ENCODE results near the gene SMIM8.

SMIM8 gene

DNA sequence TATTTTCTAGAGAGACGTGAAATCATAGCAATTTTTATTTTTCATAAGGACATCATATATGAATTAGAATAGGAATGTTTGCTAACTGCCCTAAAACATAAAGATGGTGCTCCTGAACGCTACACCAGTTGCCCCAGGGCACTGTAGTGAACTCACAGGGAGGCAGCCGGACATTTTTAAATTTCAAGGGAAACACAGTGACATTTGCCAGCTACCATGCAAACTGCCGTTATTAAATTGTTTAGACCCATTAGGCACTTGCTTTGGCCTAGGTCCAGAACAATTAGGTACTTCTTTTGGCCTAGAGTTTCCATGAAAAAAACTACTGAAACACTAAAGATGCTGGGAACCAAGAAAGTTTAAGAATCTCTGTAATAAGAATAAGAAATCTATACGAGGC, 60.5 kb downstream of the SMIM8 start:
- DNase-seq (ENCODE audit: insufficient read length, low spot score), result no peak
- FAIRE-seq, result no peak

DNA sequence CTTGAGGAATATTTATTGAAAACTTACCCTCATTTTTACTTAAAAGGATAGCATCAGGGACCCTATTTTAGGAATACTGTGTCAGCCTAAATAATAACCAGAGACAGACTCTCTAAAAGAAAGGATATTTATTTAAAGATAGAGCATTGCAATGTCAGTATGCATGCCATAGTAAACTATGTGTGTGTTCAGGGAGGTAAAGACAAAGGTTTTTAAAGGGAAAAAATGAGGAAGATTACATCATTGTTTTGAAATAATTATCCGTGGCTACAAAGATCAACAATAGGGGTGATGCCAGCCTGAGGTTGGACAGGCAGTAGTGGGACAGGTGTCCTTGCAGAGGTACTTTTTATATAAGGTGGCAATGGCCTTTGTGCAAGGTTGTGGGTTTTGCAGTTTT, 61.6 kb downstream of the SMIM8 start:
- FAIRE-seq (no peak), DNase-seq (ENCODE audit: insufficient read length, low spot score) (no peak)

DNA sequence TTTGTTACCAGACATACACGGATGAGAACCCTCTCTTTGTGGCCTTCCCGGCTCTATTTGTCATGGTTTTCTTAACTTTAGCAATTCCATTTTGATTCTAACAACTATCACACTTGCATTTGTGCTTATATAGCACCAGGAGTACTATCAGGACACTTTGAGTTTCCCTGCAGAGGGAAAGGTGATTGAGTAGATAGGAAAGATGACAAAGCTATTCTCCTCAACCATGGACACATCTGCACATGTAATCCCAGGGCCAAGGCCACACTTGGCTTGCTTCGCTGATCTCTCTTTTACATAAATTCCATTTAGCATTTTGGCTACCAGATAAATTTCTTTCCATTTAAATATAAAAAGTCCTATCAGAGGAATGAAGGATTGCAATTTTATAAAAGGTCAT, 62.1 kb downstream of the SMIM8 start:
- DNase-seq (ENCODE audit: insufficient read length, low spot score), result no peak
- no peak for FAIRE-seq

DNA sequence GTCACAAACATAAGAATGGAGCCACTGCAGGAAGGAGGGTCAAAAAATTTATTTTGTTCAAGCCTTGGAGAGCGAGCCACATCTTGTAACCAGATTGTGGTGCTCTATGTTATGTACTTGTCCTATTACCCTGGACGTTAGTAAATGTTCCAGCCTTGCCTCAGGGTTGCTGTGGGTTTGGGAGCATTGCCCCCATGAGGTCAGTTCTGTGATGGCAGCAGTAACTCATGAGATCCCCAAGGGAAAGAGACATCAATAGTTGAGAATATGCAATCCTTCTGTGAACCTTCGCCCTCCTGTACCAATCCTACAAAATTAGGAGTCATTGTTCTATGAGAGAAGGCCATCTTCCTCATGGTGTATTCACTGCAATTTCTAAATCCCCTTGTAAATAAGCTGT, 68.9 kb downstream of the SMIM8 start:
- peak; percentile 80 for FAIRE-seq
- no peak for DNase-seq (ENCODE audit: insufficient read length, low spot score)

Data from GM19239 (cell line).